Left ventricle myocardium inferior (tissue), 1 donor: ENCODE measurements around the gene THAP3. TPM values are rescaled to one million over a fixed set of nuclear protein-coding genes. Genes with fewer than 3 reads are reported as not detected.

Experiments
- DNase-seq: peaks from one replicate; pipeline ENCODE4 v3.0.0-alpha.2; 2020
- H3K27ac ChIP-seq: fragments of 200-600 bp; replicated peaks from 2 replicates; pipeline ENCODE4 v1.8.0; 2021
- H3K27me3 ChIP-seq: fragments of 200-600 bp; 2 replicates; pipeline ENCODE4 v1.8.0; 2021; ENCODE audit warnings: low read depth
- H3K36me3 ChIP-seq: fragments of 200-600 bp; 2 replicates; pipeline ENCODE4 v1.8.0; 2021
- H3K4me1 ChIP-seq: fragments of 200-600 bp; 2 replicates; pipeline ENCODE4 v1.8.0; 2021
- H3K4me3 ChIP-seq: fragments of 200-600 bp; 2 replicates; pipeline ENCODE4 v1.8.0; 2021; ENCODE audit warnings: mild to moderate bottlenecking, moderate library complexity
- H3K9me3 ChIP-seq: fragments of 200-600 bp; replicated peaks from 2 replicates; pipeline ENCODE4 v1.8.0; 2021
- intact Hi-C: fragments of 100-400 bp; cut with micrococcal nuclease; formaldehyde crosslinking; loops from one replicate; pipeline ENCODE4 v1.11.0; 2022
- total RNA-seq: library from RNA; stranded (reverse); fragmentation: NEBNext Ultra II Directional; extraction: Animal tissue kit (Norgen Biotek cat#: 25700); gene quantifications from one replicate; pipeline ENCODE4 v1.2.1, GENCODE V29; 2021
- TF ChIP-seq, protein P1 (sequence below): fragments of 200-600 bp; IDR thresholded peaks from 2 replicates; pipeline ENCODE4 v1.8.0; 2021; ENCODE audit warnings: antibody characterized with exemption, mild to moderate bottlenecking, borderline replicate concordance
- donor health status: DM: no; HTN: yes; CAD: no; lungs with severe emphysema.

Gene THAP3
- total RNA-seq, 1 donor from 2014 or later: 14.9 TPM

DNA sequence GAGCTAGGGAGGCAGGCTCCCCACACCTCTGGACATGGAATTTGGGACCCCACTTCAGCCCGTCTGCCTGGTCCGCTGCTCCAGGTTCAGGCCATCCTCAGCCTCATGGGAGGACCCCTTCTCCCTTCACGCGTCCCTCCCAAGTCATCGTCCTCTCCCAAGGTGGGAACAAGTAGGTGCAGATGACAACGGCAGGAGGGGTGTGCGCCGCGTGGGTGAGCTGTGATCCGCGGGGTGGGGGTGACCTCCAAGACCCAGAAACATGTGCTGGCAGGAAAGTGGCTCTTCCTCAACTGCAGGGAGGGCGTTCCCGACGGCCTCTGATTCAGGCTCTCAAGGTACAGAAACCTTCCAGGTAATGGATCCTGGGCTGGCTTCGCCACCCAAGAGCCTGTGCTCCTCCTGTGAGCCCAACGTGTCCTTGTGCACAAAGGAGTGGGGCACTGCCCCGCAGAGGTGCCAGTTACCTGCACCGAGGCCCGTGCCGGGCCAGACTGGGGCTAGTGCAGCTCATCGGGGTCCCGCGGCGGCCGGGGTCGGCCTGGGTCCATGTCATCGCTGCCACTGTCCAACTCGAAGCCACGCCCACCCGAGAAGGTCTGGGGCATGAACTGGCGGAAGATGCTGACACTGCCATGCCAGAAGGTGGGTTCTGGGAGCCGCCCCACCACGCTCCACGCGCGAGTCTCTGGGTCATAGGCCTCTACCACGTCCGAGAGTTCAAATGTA, 31.6 kb upstream of the THAP3 start:
- H3K9me3 ChIP-seq: no peaks in the 10 kb centered on the region
- H3K36me3 ChIP-seq: peaks cover 92% of the 10 kb centered on the region
- TF ChIP-seq, protein P1, sequence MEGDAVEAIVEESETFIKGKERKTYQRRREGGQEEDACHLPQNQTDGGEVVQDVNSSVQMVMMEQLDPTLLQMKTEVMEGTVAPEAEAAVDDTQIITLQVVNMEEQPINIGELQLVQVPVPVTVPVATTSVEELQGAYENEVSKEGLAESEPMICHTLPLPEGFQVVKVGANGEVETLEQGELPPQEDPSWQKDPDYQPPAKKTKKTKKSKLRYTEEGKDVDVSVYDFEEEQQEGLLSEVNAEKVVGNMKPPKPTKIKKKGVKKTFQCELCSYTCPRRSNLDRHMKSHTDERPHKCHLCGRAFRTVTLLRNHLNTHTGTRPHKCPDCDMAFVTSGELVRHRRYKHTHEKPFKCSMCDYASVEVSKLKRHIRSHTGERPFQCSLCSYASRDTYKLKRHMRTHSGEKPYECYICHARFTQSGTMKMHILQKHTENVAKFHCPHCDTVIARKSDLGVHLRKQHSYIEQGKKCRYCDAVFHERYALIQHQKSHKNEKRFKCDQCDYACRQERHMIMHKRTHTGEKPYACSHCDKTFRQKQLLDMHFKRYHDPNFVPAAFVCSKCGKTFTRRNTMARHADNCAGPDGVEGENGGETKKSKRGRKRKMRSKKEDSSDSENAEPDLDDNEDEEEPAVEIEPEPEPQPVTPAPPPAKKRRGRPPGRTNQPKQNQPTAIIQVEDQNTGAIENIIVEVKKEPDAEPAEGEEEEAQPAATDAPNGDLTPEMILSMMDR: no peak
- H3K4me1 ChIP-seq: peaks cover 97% of the 10 kb centered on the region
- intact Hi-C loops: no loop called here
- no peaks in the 10 kb centered on the region for H3K27me3 ChIP-seq
- no peak for DNase-seq
- peak overlapping the region; percentile 59 for H3K27ac ChIP-seq
- H3K4me3 ChIP-seq: no peak overlapping the region

DNA sequence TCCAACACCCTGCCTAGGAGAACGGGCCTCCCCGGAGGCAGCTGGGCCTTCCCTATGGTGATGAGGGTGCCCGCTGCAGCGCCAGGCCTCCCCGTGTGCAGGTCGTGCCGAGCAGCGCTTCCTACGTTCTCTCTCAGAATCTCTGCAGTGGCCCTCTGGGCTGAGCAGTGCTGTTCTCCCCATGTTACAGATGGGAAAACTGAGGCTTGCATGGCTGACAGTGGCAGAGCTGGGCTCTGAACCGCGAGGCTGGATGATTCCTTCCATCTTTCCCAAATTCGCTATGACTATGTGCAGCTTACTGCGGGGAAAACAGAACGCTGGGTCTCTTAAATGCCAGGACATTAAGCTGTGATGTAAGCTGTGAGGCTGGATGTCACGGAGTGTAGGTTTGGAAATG, 30.9 kb upstream of the THAP3 start:
- H3K4me3 ChIP-seq: no peak overlapping the region
- no peak for DNase-seq
- peaks cover 92% of the 10 kb centered on the region for H3K36me3 ChIP-seq
- peaks cover 97% of the 10 kb centered on the region for H3K4me1 ChIP-seq
- H3K9me3 ChIP-seq: no peaks in the 10 kb centered on the region
- peak overlapping the region; percentile 59 for H3K27ac ChIP-seq
- intact Hi-C loops: no loop called here
- TF ChIP-seq, protein P1: no peak
- H3K27me3 ChIP-seq: no peaks in the 10 kb centered on the region

DNA sequence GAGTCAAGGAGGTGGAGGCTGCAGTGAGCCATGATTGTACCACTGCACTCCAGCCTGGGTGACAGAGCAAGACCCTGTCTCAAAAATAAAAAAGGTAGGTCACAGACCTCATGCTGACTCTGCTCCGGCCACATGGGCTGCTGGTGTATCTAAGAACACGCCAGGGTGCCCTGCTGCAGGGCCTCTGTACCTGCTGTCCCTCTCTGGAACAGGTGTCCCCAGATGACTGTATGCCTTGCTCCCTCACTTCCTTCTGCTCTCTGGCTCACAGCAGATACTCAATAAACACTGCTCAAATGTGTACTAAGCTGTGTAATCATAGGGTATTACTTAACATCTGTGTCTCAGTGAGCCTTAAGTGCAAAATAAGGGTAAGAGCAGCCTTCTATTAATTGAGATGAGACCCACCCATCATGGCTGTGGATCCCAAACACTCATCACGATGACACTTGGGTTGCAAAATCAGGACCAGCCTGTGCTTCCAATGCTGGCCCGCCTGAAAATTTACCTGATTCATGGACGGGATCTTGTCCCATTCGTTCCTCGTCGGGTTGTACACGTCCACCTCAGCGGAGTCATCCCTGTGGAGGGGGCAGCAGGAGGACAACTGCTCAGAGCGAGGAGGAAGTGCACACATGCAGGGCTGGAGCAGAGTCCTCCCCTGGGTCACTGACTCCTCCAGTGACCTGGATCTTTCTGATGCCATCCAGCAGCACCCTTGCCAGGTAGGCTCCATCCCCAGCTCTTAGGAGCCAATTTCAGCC, 29.5 kb upstream of the THAP3 start:
- intact Hi-C loops: no loop called here
- DNase-seq: no peak
- H3K4me1 ChIP-seq: peaks cover 97% of the 10 kb centered on the region
- H3K4me3 ChIP-seq: no peak overlapping the region
- no peaks in the 10 kb centered on the region for H3K27me3 ChIP-seq
- no peaks in the 10 kb centered on the region for H3K9me3 ChIP-seq
- peaks cover 91% of the 10 kb centered on the region for H3K36me3 ChIP-seq
- H3K27ac ChIP-seq: peak overlapping the region; percentile 100
- TF ChIP-seq, protein P1: no peak

DNA sequence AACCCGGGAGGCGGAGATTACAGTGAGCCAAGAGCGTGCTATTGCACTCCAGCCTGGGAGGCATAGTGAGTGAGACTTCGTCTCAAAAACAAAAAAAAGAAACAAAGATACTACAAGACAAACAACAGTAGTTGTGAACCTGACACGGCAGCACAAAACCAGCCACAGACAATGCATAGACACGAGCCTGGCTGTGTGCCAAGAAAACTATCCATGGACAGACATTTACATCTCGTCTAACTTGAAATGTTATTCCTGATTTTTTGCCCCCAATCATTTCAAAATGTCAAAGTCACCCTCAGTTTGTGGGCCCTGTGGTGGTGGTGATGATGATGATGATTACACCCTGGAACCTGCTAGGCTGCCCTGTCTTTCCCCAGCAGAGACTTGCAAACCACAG, 28.3 kb upstream of the THAP3 start:
- TF ChIP-seq, protein P1: no peak

DNA sequence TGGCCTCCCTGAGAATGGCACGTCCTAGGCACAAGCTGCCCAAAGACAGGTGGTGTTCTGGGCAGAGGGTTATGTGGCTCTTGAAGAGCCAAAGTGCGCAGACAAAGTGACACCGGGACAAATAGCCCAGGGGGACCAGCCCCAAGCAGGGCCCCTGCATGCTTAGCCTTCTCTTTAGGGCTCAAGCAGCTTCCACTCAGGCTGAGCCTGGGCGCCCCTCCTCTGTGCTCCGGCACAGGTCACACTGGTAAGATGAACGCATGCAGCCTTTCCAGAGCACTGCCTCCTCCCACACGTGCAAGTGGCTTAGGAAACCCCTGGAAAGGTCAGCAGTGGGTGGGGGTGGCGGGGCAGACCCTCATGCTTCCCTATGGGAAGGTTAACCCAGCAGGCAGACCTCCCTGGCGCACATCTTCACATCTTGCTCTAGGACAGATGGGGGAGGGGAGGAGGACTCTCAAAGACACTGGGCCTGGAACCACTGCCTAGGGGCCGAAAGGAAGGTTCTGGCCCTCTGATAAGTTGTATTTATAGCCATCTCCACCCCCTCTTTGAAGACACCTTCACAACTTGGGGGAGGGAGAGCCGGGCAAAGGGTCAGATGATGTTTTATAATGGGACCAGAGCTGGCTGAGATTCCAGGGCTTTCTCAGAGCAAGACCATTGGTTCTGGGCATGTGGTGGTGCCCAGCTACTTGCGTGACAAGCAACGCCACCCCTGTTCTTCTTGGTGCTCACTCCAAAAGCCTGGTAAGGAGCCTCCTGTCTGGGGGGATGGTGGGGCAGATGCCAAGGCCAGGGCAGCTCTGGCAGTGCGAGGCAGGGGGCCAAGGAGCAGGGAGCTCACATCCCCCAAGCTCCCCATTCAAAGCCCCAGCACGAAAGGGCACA, 27.5 kb upstream of the THAP3 start:
- Histone ChIP-seq H3K27me3 (no peaks in the 10 kb centered on the region), H3K36me3 (peaks cover 80% of the 10 kb centered on the region), H3K27ac (peak overlapping the region; percentile 100), H3K4me3 (peak overlapping the region; percentile 97), H3K9me3 (no peaks in the 10 kb centered on the region), H3K4me1 (peaks cover 100% of the 10 kb centered on the region)
- DNase-seq: no peak
- TF ChIP-seq, protein P1: no peak
- intact Hi-C loops: no loop called here

More for the DNA sequence above, 28.3 kb upstream of the THAP3 start:
- H3K4me3 ChIP-seq: peak overlapping the region; percentile 97
- H3K36me3 ChIP-seq: peaks cover 81% of the 10 kb centered on the region
- DNase-seq: no peak
- intact Hi-C loops: no loop called here
- no peaks in the 10 kb centered on the region for H3K27me3 ChIP-seq
- H3K9me3 ChIP-seq: no peaks in the 10 kb centered on the region
- peaks cover 100% of the 10 kb centered on the region for H3K4me1 ChIP-seq
- H3K27ac ChIP-seq: peak overlapping the region; percentile 100
